Inflammatory macrophage (primary cell): Measurements from ENCODE around the gene PLXNA1.

Experiments
- DNase-seq, 2 donors: peaks; one replicate each; pipeline ENCODE4 v3.0.0-alpha.2; 2020 to 2022
- total RNA-seq, 18 experiments: gene quantifications; one replicate each; lab custom pipeline; 2026; ENCODE audit warnings: mixed read lengths in 6 of 18, inconsistent platforms in 2 of 18; lab: John Stamatoyannopoulos, UW

PLXNA1 gene
- 77.1 to 313 (median 159) reads per million in 18 experiments for total RNA-seq

DNA sequence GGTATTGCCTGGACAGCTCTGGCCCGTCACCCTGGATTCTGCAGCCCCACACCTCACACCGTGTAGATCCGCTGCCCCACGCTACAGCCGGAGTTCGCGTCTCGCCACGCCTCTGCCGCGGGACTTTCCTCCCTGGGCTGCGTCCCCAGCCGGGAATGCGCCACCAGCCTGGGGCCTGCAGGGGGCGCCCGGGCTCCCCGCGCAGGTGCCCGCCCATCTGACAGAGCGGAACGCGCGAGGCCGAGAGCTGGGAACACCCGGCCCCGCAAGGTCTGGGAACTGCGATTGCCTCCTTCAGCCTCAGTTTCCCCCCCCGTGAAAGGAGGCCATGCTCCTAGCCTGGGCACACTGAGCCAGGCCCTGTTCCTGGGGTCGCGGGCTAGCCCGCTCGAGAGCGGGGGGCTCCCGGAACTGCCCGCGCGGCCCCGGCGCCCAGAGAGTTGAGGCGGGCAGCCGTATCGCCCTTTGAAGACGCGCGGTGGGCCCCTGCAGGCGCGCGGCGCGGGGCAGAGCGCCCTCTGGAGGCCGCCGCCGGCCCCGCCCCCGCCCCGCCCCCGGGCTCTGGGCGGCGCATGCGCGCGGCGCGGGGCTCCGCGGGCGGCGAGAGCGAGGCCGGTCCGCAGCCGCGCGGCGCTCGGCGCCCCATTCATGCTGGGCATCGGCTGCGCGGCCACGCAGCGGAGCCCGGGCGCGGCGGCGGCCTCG lies at the start of gene PLXNA1:
PLXNA1 (plus strand) TSS at position 645 of the 705 bp plus-strand sequence. CDS start 5,479 bp downstream, outside the sequence.
- peak; percentile 81 to 87 for DNase-seq

DNA sequence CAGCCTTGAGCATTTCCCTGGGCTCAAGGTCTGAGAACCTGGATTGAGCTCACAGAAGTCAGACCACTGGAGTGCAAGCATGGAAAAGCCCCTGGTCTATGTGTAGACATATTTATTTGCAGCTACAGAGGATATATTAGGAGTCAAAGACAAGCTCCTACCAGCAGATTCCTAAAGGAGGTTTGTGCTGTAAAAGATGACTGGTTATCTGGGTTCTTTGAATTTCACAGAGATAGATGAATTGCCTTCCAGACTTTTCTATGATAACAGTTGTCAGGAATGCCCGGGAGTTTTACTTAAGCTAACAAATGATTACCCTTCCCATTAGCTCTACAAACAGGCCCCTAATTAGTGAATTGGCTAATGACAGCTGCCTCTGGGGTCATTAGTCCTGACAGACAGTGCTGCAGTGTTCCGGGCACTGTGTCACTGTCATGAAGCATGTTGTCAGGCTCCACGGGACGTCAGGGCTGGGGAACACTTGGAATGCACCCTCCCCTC lies 48.8 kb upstream of the PLXNA1 start:
- no peak for DNase-seq

DNA sequence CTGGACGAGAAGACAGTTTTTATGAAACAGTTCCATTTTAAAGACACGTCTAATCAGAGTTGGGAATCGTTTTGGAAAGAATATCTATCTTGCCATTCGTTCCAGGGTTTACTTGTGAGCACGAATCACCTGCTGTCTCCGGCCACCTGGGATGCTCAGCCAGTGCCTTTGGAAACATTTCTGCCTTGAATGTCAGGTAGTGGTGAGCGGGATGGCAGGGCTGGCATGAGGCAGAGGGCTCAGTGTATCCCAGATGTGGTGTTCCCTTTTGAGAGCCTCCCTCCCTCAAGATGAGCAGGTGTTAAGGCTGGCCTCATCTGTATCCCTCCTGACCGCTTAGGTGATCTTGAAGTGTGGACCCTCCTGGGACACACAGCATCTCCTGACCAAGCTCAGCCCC lies 47.9 kb upstream of the PLXNA1 start:
- no peak for DNase-seq

DNA sequence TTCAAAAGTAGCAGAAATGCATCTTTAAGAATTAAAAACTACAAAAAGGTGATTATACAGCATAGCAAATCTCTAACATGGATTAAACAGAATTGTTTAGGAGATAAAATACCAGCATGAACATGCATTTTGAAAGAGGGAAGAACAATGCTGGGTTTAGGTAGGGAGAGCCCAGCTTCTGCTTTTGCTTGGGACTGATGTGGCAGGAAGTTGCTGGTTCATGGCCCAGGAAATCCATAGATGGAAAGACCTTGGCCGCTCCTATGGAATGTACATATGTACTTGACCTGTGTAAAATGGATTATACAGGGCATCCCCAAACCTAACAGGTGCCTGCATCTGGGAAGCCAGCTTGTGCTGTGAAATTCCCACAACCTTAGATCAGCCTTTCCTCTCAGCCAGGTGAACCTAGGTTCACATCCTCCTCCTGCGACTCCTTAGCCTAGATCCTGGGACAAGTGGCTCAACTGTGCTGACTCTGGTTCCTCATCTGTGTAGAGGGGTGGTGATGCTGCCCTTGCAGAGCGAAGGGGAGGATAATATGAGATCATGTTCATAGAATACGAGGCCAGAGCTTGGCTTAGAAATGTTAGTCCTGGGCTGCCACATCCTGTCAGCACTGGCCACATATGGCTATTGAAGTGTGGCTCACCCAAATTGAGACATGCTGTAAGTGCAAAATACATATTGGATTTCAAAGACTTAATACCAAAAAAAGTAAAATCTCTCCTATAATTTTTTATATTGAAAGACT lies 47.0 kb upstream of the PLXNA1 start:
- peak; percentile 43 to 45 for DNase-seq

DNA sequence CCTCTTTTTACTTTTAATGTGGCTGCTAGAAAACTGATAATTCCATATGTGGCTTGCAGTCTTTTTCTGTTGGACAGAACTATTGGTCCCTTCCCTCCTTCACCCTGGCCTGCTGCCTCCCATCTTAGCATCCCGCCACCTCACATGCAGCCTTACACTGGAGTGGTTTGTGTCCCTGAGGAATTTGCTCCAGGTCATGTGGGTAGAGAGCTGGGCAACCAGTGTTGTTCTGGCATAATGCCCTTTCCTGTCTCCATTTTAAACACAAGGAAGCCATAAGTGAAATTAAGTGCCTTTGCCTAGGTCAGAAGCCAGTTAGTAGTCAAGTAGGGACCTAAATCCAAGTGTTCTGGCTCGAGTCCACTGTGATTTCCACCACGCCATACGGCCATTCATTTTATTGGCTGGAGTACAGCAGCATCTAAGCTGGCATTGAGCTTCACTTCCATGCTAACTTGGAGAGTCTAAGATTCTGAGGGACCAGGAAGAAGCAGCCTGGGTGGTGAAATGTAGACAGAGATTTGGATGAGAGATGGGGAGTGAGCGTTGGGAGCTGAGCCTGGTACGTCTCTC lies 46.0 kb upstream of the PLXNA1 start:
- no peak for DNase-seq

DNA sequence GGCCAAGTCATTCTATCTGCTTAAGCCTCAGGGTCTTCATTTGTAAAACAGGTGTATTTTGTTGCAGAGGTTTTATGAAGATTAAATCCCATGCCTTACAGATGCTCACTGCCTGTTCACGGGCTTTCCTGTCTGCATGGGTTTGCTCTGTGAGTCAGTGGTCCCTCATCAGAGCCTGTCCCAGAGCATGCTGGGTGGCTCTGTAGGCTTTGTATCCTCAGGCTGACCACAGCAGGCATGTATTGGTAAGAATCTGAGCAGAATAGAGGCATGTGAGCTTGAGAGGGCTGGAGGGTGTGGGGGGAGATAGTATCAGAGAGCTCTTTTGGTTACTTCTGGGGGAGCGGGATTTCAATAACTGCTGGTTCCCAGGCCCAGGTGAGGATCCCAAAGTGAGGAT lies 45.4 kb upstream of the PLXNA1 start:
- no peak for DNase-seq

DNA sequence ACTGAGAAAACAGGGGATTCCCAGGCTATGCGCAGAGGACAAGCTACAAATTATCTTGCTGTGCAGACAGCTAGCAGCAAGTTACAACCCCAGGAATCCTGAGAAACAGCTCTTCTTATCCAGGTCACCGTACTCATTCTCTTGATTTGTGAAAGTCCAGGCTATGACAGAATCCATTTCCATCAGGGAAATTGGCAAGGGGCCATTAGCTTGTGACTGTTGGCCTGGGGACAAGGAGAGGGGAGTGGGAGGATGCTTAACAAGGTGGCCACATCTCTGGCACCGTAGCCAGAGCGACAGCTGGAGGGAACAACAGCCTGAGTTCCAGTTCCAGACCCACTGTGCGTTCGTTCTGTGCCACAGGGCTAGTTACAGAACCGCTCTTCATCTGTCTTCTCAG lies 44.9 kb upstream of the PLXNA1 start:
- DNase-seq: no peak

DNA sequence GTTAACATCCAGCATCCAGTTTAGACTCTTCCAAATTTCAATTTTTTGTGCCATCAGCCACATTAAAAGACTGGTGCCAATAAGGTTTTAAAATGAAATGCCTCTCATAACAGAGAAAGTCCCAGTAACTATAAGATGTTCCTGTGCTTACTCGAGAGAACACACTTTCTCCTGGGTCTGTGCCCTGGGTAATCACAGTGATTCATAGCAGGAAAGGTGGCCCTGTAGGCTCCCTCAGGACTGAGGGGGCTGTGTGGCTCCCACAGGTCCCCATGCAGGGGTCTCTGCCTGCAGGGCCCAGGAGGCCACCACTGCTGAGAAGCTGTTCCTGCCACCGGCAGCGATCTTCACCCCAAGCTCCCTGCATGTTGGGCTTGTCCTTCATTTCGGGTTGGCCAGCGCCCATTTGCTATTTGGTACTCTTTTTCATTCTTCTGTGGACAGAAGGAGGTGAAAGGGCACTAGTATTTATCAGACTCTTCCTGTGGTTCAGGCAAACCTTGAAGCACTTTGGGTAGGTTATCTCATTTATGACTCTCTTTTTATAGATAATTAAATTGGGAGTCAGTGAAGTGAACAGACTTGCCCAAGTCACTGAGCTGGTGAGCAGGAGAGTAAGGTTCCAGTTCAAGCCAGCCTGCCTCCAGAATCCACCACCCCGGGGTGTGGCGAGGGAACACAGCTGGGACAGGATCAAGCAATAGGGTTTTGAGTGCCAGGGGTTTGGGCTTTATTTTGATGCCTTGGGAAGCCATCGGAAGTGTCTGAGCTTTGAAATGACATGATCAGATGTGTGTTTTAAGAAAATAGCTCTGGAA lies 44.2 kb upstream of the PLXNA1 start:
- DNase-seq: no peak

DNA sequence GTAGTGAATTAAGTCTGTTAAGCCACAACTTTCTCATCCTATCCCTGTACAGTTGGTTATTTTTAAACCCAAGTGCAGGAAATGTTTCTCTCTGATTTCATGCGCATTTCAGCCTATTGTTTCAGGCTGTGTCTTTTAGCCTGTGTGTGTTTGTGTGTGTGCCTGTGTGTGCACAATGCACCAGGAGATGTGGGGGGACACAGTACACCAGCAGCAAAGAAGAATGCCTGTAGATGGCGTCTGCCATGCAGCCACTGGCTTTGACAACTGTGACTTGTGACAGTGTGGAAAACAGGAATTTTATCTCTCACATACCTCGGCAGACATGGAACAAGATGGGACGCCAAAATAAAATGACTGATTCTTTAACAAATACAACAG lies 43.6 kb upstream of the PLXNA1 start:
- DNase-seq: no peak

DNA sequence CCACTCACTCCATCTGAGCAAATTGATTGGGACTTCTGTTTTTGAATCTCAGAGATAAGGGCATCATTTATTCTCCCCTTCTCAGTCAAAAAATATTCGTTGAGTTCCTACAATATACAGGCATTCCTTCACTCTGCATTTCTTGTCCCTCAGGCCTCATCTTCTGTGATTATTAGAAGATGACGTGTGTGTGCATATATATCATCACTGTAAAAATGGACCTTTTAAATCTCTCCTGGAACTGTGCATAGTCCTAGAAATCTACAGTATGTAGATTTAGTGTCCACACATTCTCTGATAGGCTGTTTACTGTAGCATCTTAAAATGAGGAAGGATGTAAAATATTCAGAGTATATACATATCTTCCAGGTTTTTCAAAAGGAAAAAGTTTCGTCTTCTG lies 43.2 kb upstream of the PLXNA1 start:
- no peak for DNase-seq

DNA sequence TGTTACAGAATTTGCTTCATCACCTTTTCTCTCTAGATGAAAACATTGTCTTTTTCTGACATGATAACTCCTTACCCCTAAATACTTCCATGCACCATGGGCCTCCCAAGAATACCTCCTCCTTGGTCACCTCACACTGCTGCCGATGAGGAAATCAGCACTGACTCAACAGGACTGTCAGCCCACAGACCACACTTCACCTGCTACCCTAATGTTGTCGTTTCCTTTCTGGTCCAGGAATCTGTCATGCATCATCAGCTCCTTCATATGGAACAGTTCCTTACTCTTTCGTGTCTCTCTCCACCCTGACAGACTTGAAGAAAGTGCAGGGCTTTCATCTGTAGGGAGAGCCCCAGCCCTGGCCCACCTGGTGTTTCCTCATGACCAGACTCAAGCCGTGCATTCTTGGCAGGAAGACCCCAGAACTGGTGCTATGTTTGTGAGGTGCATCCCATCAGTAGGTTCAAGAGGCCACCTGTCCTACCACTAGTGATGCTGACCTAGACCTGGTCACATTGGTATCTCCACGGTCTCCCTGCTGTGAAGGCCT lies 41.1 kb upstream of the PLXNA1 start:
- DNase-seq: no peak

DNA sequence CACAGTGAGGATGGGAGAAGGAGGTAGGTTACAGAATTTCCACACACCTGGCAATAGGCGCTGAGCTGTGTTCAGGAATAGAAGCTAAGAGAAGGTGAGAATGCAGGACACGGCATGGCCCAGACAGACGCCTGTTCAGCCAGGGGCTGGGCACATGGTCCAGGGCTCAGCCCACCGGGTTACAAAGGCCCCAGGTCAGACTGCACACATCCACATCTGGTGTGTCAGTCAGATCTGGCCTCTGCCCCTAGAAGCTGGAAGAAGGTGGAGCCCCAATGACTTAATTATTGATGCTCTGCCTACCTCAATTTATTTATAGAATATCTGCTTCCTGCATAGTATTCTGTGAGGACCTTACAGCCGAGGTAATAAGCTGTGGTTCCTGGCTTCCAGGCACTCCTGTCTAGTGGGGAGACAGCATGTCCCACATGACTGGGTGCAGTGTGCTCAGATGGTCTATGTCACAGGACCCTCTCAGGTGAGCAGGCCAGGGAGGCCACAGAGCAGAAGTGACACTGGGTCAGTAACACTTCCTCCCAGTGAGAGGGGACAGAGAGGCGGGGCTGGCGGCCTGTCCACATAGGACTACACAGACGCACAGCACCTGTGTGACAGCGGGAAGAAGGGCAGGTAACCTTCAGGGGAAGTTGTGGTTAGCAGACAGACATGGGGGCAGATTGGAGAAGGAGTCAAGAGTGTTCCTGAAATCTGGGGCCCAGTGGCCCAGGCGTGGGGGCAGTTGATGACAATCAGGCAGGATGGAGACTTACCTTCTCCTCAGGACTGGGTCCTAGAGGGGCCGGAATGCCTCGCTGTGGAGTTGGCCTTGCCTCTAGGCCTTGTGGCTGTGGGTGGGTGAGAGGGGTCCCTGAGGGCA lies 38.6 kb upstream of the PLXNA1 start:
- no peak for DNase-seq

DNA sequence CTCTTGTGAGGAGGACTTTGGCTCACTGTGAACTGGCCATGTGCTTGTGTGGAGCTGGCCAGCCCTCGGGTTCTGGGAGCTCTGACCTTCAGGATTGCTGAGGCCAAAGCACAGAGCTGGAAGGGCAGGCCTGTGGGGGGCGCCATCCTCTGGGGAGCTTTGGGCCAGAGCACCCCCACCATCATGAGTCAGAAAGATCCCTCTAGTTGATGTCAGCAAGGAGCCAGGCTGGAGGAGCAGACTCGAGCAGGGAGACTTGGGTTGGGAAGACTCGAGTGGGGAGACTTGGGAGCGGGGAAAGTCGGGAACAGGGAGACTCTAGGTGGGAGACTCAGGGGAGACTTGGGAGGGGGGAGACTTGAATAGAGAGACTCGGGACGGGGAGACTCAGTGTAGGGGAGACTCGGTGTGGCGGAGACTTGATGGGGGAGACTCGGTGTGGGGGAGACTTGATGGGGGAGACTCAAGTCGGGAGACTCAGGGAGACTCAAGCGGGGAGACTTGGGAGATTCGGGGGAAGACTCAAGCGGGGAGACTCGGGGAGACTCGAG lies 37.7 kb upstream of the PLXNA1 start:
- no peak for DNase-seq

DNA sequence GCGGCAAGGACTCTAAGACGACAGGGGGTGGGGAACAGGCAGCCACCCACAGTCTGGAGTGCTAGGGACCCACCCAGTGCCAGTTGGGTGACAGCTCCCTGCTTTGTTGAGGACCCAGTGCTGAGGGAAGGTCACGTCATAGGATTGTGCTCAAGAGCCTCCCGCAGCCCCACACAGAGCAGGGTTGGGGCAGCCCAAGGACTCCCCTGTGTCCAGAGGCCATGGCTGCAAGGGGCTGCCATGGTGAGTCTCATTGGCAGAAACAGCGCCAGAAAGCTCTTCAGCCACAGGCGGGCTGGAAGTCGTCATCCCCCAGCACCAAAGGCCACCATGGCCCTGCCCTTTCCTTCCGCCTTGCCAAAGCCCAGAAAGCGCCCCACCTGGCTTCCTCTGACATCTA lies 37.0 kb upstream of the PLXNA1 start:
- no peak for DNase-seq

DNA sequence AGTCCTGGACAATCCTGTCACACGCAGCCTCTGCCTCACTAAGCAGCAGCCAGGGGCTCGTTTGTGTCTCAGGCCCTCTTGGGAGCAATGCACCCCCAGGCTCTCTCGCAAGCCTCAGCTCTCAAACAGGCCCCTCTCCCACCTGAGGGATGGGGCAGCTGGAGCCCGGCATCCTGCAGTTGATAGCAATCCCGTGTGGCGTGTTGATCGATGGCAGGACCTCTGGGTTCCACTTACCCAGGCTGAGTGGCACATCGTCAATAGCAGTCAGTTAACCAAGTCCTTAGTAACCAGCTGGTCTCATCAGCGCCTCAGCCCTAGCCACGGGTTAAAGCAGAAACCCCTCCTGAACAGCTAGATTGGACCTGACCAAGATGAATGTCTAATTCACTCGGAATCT lies 36.5 kb upstream of the PLXNA1 start:
- DNase-seq: no peak

DNA sequence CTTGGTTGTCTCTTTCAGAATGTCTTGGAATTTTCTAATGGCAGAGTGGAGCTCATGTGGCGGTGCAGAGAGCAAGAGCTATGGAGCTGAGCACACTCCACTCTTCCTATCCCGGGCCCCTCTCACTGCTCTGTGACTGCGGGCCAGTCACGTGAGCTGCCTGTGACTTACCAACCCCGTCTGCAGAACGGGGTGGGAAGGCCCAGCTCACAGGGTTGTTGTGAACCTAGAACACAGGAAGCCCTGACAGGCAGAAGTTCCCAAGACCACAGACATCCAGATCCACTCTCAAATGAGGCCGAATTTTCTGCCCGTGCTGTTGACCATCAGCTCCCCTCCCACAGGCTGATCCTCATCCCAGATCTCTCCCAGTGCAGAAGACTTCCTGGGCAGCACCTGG lies 35.5 kb upstream of the PLXNA1 start:
- DNase-seq: peak in 1 of 2 donors; percentile 14

DNA sequence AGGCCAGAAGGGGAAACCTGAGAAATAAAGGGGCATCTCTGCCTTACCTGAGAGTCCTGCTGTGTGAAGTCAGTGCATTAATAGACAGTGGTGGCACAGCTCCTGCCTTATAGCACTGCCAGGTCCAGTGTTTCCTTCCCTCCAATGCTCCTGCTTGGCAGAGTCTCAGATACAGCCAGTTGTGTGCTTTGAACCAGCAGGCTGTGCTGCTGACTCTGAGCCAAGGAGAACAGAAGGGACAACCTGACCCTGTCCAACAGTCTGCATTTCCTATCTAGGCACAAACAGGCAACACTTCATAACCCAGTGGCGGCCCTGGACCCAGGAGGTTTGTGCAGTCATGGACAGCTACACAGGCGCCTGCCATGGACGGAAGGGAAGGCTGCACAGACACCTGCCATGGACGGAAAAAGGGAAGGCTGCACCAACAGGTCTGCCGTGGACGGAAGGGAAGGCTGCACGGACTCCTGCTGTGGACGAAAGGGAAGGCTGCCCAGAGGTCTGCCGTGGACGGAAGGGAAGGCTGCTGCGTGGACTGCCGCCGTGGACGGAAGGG lies 33.9 kb upstream of the PLXNA1 start:
- no peak for DNase-seq

DNA sequence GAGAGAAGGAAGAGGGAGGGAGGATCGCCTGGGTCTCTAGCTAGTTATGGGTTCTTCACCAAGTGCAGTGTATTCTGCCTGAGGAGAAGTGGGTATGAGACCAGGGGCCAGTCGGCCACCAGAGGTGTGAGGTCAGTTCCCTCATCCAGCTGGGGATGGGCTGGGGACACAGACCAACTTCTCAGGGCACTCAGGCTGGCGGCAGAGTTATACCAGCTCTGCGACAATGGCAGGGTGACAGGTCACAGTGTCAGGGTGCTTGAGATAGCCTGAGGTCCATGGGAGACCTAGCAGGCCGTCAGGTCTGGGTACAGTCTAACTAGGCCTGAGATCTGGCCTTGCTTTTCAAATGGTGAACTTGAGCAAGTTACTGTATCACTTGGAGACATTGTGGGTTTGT lies 31.4 kb upstream of the PLXNA1 start:
- no peak for DNase-seq

DNA sequence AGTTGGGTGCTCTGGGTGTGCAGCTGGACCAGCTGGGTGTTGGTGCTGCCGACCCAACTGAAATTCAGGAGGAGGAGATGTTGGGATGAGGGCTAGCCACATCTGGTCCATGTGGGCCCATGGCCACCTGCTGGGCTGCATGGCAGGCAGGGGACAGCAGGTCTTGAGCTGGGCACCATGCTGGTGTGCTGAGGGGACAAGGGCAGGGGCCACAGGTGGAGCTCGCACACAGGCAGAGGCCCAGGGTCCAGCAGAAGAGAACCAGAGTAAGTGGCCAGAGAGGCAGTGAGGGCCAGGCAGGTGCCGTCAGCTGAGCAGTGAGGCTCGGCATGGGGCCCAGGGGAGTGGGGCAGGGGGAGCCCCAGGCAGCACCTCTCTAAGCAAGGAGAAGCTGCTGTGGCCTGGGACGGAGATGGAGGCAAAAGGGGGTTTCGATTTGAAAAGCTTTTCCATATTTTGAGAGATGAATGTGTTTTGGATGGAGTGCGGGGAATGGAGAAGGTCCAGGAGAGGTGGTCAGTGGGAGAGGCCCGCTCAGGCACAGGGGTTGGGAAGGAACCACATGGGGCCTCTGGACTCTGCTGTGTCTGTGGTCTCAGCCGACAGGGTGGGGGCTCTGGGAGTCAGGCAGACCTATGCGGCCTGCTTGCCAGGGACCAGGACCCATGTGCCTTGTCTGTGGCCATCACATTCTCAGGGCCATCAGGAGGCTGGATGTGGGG lies 30.5 kb upstream of the PLXNA1 start:
- no peak for DNase-seq
